HG03521 (cell line): ENCODE data around the gene PLXNA4.

Experiments
- ATAC-seq: cut with Tn5 transposase; IDR thresholded peaks from one replicate; pipeline ENCODE4 v1.9.1; 2021; ENCODE audit warnings: mild to moderate bottlenecking, moderate library complexity; ENCODE audit not compliant: unreplicated experiment

Gene PLXNA4

GRCh38 chr7:132221356-132221755 lies 354.9 kb downstream of the PLXNA4 start:
- no peak for ATAC-seq

GRCh38 chr7:132220060-132220459 lies 356.2 kb downstream of the PLXNA4 start:
- no peak for ATAC-seq

- no peak for ATAC-seq
Observed at GRCh38 chr7:132218876-132219275, 357.4 kb downstream of the PLXNA4 start.

- no peak for ATAC-seq
Observed at GRCh38 chr7:132216847-132217525, 359.3 kb downstream of the PLXNA4 start.

GRCh38 chr7:132214452-132214851 lies 361.8 kb downstream of the PLXNA4 start:
- no peak for ATAC-seq

GRCh38 chr7:132213583-132213982 lies 362.7 kb downstream of the PLXNA4 start:
- ATAC-seq, result no peak

GRCh38 chr7:132211971-132212370 lies 364.3 kb downstream of the PLXNA4 start:
- ATAC-seq, result no peak

GRCh38 chr7:132210821-132211220 lies 365.4 kb downstream of the PLXNA4 start:
- ATAC-seq, result no peak

- no peak for ATAC-seq
Observed at GRCh38 chr7:132207782-132208181, 368.5 kb downstream of the PLXNA4 start.

- ATAC-seq, result no peak
Observed at GRCh38 chr7:132207211-132207610, 369.1 kb downstream of the PLXNA4 start.

GRCh38 chr7:132206594-132206993 lies 369.7 kb downstream of the PLXNA4 start:
- no peak for ATAC-seq

- ATAC-seq, result no peak
Observed at GRCh38 chr7:132205509-132205908, 370.8 kb downstream of the PLXNA4 start.

- no peak for ATAC-seq
Observed at GRCh38 chr7:132203021-132203420, 373.2 kb downstream of the PLXNA4 start.

- ATAC-seq, result no peak
Observed at GRCh38 chr7:132202541-132202940, 373.7 kb downstream of the PLXNA4 start.

GRCh38 chr7:132200141-132200540 lies 376.1 kb downstream of the PLXNA4 start:
- no peak for ATAC-seq

- ATAC-seq, result no peak
Observed at GRCh38 chr7:132199626-132200025, 376.6 kb downstream of the PLXNA4 start.

GRCh38 chr7:132197772-132198171 lies 378.5 kb downstream of the PLXNA4 start:
- no peak for ATAC-seq

GRCh38 chr7:132193898-132194297 lies 382.4 kb downstream of the PLXNA4 start:
- ATAC-seq, result no peak

GRCh38 chr7:132192809-132193208 lies 383.5 kb downstream of the PLXNA4 start:
- ATAC-seq, result no peak

GRCh38 chr7:132191418-132191817 lies 384.9 kb downstream of the PLXNA4 start:
- ATAC-seq, result no peak

GRCh38 chr7:132190683-132191082 lies 385.6 kb downstream of the PLXNA4 start:
- no peak for ATAC-seq

- no peak for ATAC-seq
Observed at GRCh38 chr7:132189881-132190280, 386.4 kb downstream of the PLXNA4 start.
